Muscle layer of colon (tissue), 2 donors: Measurements from ENCODE around the gene ITSN2.

Experiments
- H3K27ac ChIP-seq: one replicate; pipeline ENCODE4 v1.7.0; 2013; ENCODE audit warnings: low read depth, mild to moderate bottlenecking, low read length, moderate library complexity
- H3K27me3 ChIP-seq, 2 donors: one replicate each; pipeline ENCODE4 v1.7.0; 2013; ENCODE audit warnings: low read length in 2 of 2, mild to moderate bottlenecking in 2 of 2; ENCODE audit not compliant: insufficient read depth in 2 of 2, control insufficient read depth in 1 of 2
- H3K36me3 ChIP-seq: one replicate; pipeline ENCODE4 v1.7.0; 2013; ENCODE audit warnings: mild to moderate bottlenecking, low read length; ENCODE audit not compliant: insufficient read depth
- H3K4me1 ChIP-seq: one replicate; pipeline ENCODE4 v1.7.0; 2013; ENCODE audit warnings: mild to moderate bottlenecking, low read length; ENCODE audit not compliant: insufficient read depth
- H3K4me3 ChIP-seq, 2 donors: one replicate each; pipeline ENCODE4 v1.7.0; 2013; ENCODE audit warnings: low read length in 2 of 2, low read depth in 1 of 2, mild to moderate bottlenecking in 1 of 2, moderate library complexity in 1 of 2
- H3K9ac ChIP-seq: one replicate; pipeline ENCODE4 v1.7.0; 2013; ENCODE audit warnings: low read length
- H3K9me3 ChIP-seq: one replicate; pipeline ENCODE4 v1.7.0; 2013; ENCODE audit warnings: mild to moderate bottlenecking, low read length
- donor health status: abdominal sarcoma.
- donor health status: Adenocarcinoma of cecum.

Gene ITSN2

GRCh38 chr2:24164416-24164973 is 195.8 kb downstream of the ITSN2 start:
- H3K9ac ChIP-seq, result no peak overlapping the region
- H3K4me3 ChIP-seq, result no peak overlapping the region
- H3K27ac ChIP-seq, result no peak overlapping the region
- H3K27me3 ChIP-seq, result no peaks in the 10 kb centered on the region
- H3K36me3 ChIP-seq, result peaks cover 3% of the 10 kb centered on the region
- H3K9me3 ChIP-seq, result no peaks in the 10 kb centered on the region
- no peaks in the 10 kb centered on the region for H3K4me1 ChIP-seq

GRCh38 chr2:24163601-24164000 is 196.7 kb downstream of the ITSN2 start:
- H3K27me3 ChIP-seq, result no peaks in the 10 kb centered on the region
- no peaks in the 10 kb centered on the region for H3K9me3 ChIP-seq
- no peak overlapping the region for H3K4me3 ChIP-seq
- H3K27ac ChIP-seq, result no peak overlapping the region
- no peaks in the 10 kb centered on the region for H3K4me1 ChIP-seq
- H3K36me3 ChIP-seq, result peaks cover 5% of the 10 kb centered on the region
- no peak overlapping the region for H3K9ac ChIP-seq

GRCh38 chr2:24163186-24163585 is 197.2 kb downstream of the ITSN2 start:
- H3K4me3 ChIP-seq, result no peak overlapping the region
- no peaks in the 10 kb centered on the region for H3K4me1 ChIP-seq
- H3K36me3 ChIP-seq, result peaks cover 9% of the 10 kb centered on the region
- no peak overlapping the region for H3K27ac ChIP-seq
- H3K9me3 ChIP-seq, result no peaks in the 10 kb centered on the region
- H3K27me3 ChIP-seq, result no peaks in the 10 kb centered on the region
- no peak overlapping the region for H3K9ac ChIP-seq

- peaks cover 11% of the 10 kb centered on the region for H3K36me3 ChIP-seq
- no peaks in the 10 kb centered on the region for H3K9me3 ChIP-seq
- H3K27ac ChIP-seq, result no peak overlapping the region
- H3K9ac ChIP-seq, result no peak overlapping the region
- H3K4me1 ChIP-seq, result no peaks in the 10 kb centered on the region
- H3K27me3 ChIP-seq, result no peaks in the 10 kb centered on the region
- H3K4me3 ChIP-seq, result no peak overlapping the region
Observed at GRCh38 chr2:24162494-24162893, 197.8 kb downstream of the ITSN2 start.

DNA sequence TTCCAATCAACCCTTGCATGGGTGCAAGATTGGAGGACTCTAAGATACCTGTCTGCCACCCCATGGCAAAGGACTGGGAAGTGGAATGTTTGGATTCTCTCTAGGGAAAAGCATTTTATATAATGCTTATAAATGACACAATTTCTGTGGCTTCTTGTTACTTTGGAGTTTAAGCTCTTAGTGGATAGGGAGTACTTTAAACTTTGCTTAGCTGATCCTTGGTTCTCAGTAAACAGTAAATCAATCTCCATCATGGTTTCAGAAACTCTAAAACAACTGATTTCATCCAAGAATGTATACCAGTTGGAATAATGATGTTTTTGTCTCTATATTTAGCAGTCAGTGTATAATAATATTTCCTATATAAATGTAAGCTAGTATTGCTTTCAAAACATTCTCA is 199.6 kb downstream of the ITSN2 start:
- no peaks in the 10 kb centered on the region for H3K4me1 ChIP-seq
- no peaks in the 10 kb centered on the region for H3K27me3 ChIP-seq
- H3K9ac ChIP-seq, result no peak overlapping the region
- H3K4me3 ChIP-seq, result no peak overlapping the region
- H3K36me3 ChIP-seq, result peaks cover 11% of the 10 kb centered on the region
- no peak overlapping the region for H3K27ac ChIP-seq
- no peaks in the 10 kb centered on the region for H3K9me3 ChIP-seq

- H3K36me3 ChIP-seq, result peaks cover 11% of the 10 kb centered on the region
- no peaks in the 10 kb centered on the region for H3K4me1 ChIP-seq
- H3K9ac ChIP-seq, result no peak overlapping the region
- no peaks in the 10 kb centered on the region for H3K9me3 ChIP-seq
- no peak overlapping the region for H3K27ac ChIP-seq
- no peak overlapping the region for H3K4me3 ChIP-seq
- H3K27me3 ChIP-seq, result no peaks in the 10 kb centered on the region
Observed at GRCh38 chr2:24159708-24160107, 200.6 kb downstream of the ITSN2 start.

DNA sequence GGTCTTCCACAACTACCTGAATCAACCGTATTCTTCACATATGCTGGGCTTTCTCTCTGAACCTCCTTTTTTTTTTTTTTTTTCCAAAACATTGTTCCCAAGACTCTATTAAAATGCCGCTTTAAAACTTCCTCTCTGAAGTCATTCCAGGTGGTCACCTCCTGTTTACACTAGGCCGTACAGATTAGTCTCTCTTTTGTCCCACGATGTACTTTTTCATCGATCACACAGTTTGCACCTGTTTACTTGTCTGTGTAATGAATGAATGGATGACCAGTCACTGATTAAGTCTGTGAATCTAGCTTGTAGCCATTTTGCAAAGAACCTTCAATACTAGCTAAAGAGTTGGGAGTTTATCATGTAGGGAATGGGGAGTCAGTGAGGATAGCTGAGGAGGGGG is 202.2 kb downstream of the ITSN2 start:
- Histone ChIP-seq H3K9me3 (no peaks in the 10 kb centered on the region), H3K27me3 (no peaks in the 10 kb centered on the region), H3K4me3 (no peak overlapping the region), H3K36me3 (peaks cover 11% of the 10 kb centered on the region), H3K27ac (no peak overlapping the region), H3K9ac (no peak overlapping the region), H3K4me1 (no peaks in the 10 kb centered on the region)

GRCh38 chr2:24153478-24153877 is 206.9 kb downstream of the ITSN2 start:
- Histone ChIP-seq H3K27ac (no peak overlapping the region), H3K4me3 (no peak overlapping the region), H3K27me3 (no peaks in the 10 kb centered on the region), H3K36me3 (peaks cover 14% of the 10 kb centered on the region), H3K4me1 (no peaks in the 10 kb centered on the region), H3K9me3 (no peaks in the 10 kb centered on the region), H3K9ac (no peak overlapping the region)
